ENCODE measurements around the gene RBMS2. TPM values are rescaled to one million over a fixed set of nuclear protein-coding genes. Genes with fewer than 3 reads are reported as not detected.

RBMS2 gene
- total RNA-seq, 2 experiments from 2014 or later: 3.8 to 4.3 TPM

DNA sequence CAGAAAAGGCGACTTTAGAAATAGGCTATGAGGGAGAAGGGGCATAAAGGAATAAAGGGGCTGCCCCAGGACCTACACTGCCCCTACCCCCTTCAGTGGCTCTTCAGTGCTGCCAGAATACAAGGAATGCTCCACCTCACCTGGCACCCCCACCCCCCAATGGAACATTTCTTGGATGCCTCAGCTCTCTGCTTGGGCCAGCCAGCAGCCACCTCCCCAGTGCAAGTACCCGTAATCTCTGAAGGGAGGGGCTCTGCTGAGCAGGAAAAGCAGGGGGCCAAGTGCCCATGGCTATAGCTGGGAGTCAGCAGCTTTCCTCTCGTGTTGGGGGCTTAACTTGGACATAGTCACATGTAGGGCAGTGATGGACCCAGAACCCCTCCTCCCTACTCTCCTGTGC is 75.2 kb downstream of the RBMS2 start:
- Mint-ChIP-seq H3K4me1 (no peaks in the 10 kb centered on the region), H3K4me3 (no peak overlapping the region), H3K36me3 (ENCODE audit: low read depth) (peaks cover 51% of the 10 kb centered on the region), H3K9me3 (no peaks in the 10 kb centered on the region), H3K27me3 (no peaks in the 10 kb centered on the region), H3K27ac (no peak overlapping the region)
- POLR2A ChIA-PET: interaction anchor here (1.0 kb wide), 1 partner anchor 32 kb away, joined by 3 read pairs; no protein-coding TSS in a partner anchor
- CTCF ChIA-PET: interaction anchor here (1.2 to 1.8 kb wide), 3 partner anchors 10 to 74 kb away, joined by 3 to 7 read pairs (median 4); no protein-coding TSS in a partner anchor
- DNase-seq: no peak

DNA sequence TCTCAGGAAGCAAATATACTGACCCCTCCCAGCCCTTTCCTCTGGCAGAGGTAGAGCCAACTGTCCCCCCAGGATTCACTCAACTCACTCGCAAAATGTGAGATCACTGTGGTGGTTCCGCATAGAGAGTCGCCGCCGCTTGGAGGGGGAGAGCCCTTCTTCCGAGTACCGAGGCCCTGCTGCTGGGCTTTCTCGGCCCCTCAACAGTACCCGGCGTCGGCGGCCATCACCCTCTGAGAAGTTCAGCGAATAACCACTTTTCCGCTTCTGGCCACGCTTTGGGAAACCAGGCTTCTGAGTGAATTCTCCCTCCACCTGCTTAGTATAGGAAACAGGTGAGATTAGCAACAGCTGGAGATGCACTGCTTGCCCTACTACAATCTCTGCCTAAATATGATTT is 77.4 kb downstream of the RBMS2 start:
- no peaks in the 10 kb centered on the region for H3K4me1 Mint-ChIP-seq
- no peak for DNase-seq
- CTCF ChIA-PET: no interaction called here
- no peaks in the 10 kb centered on the region for H3K9me3 Mint-ChIP-seq
- no peaks in the 10 kb centered on the region for H3K27me3 Mint-ChIP-seq
- no peak overlapping the region for H3K27ac Mint-ChIP-seq
- peaks cover 71% of the 10 kb centered on the region for H3K36me3 Mint-ChIP-seq (ENCODE audit: low read depth)
- POLR2A ChIA-PET: no interaction called here
- no peak overlapping the region for H3K4me3 Mint-ChIP-seq

DNA sequence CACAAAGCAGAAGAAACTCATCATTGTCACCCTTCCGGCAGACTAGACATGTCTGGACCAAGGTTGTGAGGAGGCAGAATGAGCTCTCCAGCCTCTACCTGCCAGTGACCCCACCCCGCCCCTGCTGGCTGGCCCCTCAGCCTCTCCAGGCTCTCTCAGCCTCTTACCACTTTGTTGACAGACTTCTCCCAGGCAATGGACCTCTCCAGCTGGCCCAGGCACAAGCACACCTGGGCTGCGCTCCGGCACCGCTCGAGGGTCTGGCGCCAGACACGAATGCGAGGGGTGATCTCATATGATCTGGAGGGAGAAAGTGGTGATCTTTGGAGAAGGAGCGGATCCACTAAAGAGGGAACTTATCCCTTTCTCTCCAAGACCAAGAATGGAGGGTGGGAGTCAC is 78.2 kb downstream of the RBMS2 start:
- Mint-ChIP-seq H3K9me3 (no peaks in the 10 kb centered on the region), H3K27me3 (no peaks in the 10 kb centered on the region), H3K4me3 (no peak overlapping the region), H3K36me3 (ENCODE audit: low read depth) (peaks cover 79% of the 10 kb centered on the region), H3K27ac (no peak overlapping the region), H3K4me1 (no peaks in the 10 kb centered on the region)
- ChIA-PET POLR2A (no interaction called here), CTCF (interaction anchor here (1.0 kb wide), 1 partner anchor 86 kb away, joined by 3 read pairs; no protein-coding TSS in a partner anchor)
- DNase-seq: no peak

DNA sequence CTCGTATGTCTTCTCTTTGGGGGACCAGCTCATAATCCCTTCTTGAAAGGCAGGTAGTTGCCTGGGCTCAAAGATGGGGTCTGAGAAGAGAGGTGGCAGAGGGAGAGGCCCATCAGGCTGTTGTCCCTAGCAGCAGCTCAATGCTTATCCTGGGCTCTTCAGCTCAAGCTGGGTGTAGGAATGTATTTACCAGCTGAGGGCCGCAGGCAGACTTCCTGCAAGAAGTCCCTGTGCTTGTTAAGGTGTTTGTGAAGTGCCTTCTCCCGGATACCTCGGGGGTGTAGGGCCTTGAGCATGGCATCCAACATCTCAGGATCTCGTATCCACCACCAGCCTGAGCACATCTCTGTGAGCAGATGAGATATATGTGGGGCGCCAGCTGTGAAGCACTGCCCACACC is 79.1 kb downstream of the RBMS2 start:
- no peaks in the 10 kb centered on the region for H3K27me3 Mint-ChIP-seq
- CTCF ChIA-PET: interaction anchor here (1.0 to 2.4 kb wide), 3 partner anchors 27 to 87 kb away, joined by 3 to 18 read pairs (median 7); no protein-coding TSS in a partner anchor
- DNase-seq: no peak
- no peaks in the 10 kb centered on the region for H3K4me1 Mint-ChIP-seq
- POLR2A ChIA-PET: interaction anchor here (2.7 kb wide), 1 partner anchor 35 kb away, joined by 14 read pairs; no protein-coding TSS in a partner anchor
- H3K36me3 Mint-ChIP-seq (ENCODE audit: low read depth): peaks cover 86% of the 10 kb centered on the region
- H3K9me3 Mint-ChIP-seq: no peaks in the 10 kb centered on the region
- H3K27ac Mint-ChIP-seq: no peak overlapping the region
- H3K4me3 Mint-ChIP-seq: no peak overlapping the region

DNA sequence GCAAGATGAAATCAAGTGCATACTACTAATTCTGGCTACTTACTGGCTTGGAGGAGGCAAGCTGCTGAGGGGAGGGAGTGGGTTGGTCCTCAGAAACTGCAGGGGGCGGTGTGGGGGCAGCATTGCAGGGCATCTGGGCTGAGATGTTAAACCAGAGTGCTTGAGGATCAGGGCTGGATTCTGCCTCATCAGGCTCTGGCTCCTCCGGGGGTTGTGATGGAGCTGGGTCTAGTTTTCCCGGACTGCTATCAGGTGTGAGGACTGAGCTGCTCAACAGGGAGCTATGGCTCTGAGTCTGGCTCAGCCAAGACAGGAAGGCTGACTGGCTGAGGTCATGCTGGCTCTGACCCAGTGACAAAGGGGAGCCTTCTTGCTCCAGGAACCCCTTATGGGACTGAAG is 79.9 kb downstream of the RBMS2 start:
- no peaks in the 10 kb centered on the region for H3K4me1 Mint-ChIP-seq
- H3K9me3 Mint-ChIP-seq: no peaks in the 10 kb centered on the region
- DNase-seq: peak; percentile 33
- H3K27ac Mint-ChIP-seq: peak overlapping the region; percentile 24
- CTCF ChIA-PET: interaction anchor here (1.0 to 2.4 kb wide), 3 partner anchors 12 to 34 kb away, joined by 3 to 18 read pairs (median 7); no protein-coding TSS in a partner anchor
- POLR2A ChIA-PET: interaction anchor here (0.7 to 2.7 kb wide), 2 partner anchors 9 to 34 kb away, joined by 3 to 14 read pairs; no protein-coding TSS in a partner anchor
- H3K4me3 Mint-ChIP-seq: no peak overlapping the region
- H3K27me3 Mint-ChIP-seq: no peaks in the 10 kb centered on the region
- peaks cover 89% of the 10 kb centered on the region for H3K36me3 Mint-ChIP-seq (ENCODE audit: low read depth)

DNA sequence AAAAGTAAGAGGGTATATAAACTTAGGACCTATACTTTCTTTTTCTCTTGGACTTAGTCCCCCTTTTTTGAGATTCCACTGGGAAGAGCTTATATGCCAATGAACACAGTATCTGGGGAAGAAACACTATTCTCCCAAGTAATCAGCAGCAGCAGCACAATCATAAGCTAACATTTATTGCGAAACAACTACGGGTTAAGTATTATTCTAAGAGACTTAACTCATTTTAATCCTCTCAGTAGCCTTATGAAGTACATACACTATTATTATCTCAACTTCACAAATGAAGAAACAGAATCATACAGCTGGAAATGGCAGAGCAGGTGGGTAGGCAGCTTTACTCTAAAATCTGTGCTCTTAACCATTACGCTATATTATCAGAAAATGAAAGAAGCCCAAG is 80.6 kb downstream of the RBMS2 start:
- Mint-ChIP-seq H3K36me3 (ENCODE audit: low read depth) (peaks cover 90% of the 10 kb centered on the region), H3K9me3 (no peaks in the 10 kb centered on the region), H3K27me3 (no peaks in the 10 kb centered on the region), H3K27ac (no peak overlapping the region), H3K4me3 (no peak overlapping the region), H3K4me1 (no peaks in the 10 kb centered on the region)
- no peak for DNase-seq
- ChIA-PET POLR2A (interaction anchor here (0.7 to 2.7 kb wide), 3 partner anchors 9 to 33 kb away, joined by 3 to 14 read pairs (median 3); no protein-coding TSS in a partner anchor), CTCF (interaction anchor here (1.0 to 2.4 kb wide), 3 partner anchors 13 to 34 kb away, joined by 3 to 18 read pairs (median 7); no protein-coding TSS in a partner anchor)

DNA sequence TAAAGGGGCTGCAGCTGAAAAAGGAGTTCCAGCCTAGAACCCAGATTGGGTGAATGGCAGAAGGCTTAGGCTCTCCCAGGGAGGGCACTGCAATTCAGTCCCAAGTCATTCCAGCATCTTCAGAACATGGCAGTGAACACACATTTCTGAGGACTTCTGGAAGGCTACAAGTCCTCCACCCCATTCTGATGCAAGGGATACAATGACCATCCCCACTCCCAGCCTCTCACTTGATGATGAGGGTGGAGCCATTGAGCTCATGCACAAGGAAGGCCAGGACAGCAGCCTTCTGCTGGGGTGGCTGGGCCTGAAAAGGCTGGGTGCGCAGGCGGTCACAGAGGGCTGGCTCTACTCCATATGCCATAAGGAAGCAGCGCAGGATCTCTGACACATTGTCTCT is 82.7 kb downstream of the RBMS2 start:
- ChIA-PET POLR2A (no interaction called here), CTCF (interaction anchor here (1.4 kb wide), 1 partner anchor 415 kb away, joined by 4 read pairs; the partner anchor contains the start of gene SMARCC2)
- H3K36me3 Mint-ChIP-seq (ENCODE audit: low read depth): peaks cover 81% of the 10 kb centered on the region
- H3K9me3 Mint-ChIP-seq: no peaks in the 10 kb centered on the region
- H3K4me3 Mint-ChIP-seq: no peak overlapping the region
- H3K27ac Mint-ChIP-seq: no peak overlapping the region
- H3K4me1 Mint-ChIP-seq: no peaks in the 10 kb centered on the region
- no peaks in the 10 kb centered on the region for H3K27me3 Mint-ChIP-seq
- DNase-seq: no peak

DNA sequence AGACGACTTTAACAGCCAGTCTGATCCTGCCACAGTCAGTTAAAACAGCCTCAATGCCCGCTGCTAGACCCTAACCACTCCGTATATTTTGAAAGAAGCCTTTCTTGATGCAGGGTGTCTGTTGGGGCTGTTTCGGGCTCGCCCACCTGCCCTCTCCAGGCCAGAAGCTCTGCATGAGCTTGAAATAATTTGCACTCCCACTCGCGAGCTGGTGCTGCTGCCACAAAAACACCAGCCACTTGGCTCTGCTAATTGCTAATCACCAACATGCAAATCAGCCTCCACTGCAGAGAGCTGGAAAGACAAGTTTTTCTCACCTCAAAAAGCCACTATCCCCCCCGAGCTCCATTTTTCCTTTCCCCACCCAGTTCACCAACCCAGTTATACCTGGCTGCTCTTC is 93.0 kb downstream of the RBMS2 start:
- Mint-ChIP-seq H3K4me1 (no peaks in the 10 kb centered on the region), H3K27me3 (no peaks in the 10 kb centered on the region), H3K27ac (no peak overlapping the region), H3K4me3 (no peak overlapping the region), H3K36me3 (ENCODE audit: low read depth) (peaks cover 90% of the 10 kb centered on the region), H3K9me3 (no peaks in the 10 kb centered on the region)
- DNase-seq: no peak
- ChIA-PET POLR2A (interaction anchor here (1.8 kb wide), 1 partner anchor 14 kb away, joined by 5 read pairs; no protein-coding TSS in a partner anchor), CTCF (no interaction called here)

DNA sequence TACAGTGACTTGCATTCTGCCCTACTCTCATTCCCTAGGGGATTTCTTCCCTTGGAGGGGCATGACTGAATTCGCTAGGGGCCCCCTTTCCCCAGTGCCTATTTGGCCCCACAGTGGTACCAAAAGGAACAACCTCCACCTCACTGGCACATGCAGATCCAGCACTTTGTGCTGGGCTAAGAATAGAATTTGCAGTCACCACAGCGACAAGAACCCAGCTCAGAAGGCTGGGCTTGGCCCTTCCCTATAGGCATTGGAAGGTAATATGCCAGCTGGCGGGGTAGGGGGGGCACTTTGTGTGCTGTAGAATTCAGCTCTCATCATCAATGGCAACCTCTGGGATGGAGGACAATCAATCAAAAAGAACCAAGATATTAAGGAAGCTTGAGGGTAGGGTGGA is 94.6 kb downstream of the RBMS2 start:
- POLR2A ChIA-PET: interaction anchor here (1.6 kb wide), 1 partner anchor 13 kb away, joined by 4 read pairs; no protein-coding TSS in a partner anchor

DNA sequence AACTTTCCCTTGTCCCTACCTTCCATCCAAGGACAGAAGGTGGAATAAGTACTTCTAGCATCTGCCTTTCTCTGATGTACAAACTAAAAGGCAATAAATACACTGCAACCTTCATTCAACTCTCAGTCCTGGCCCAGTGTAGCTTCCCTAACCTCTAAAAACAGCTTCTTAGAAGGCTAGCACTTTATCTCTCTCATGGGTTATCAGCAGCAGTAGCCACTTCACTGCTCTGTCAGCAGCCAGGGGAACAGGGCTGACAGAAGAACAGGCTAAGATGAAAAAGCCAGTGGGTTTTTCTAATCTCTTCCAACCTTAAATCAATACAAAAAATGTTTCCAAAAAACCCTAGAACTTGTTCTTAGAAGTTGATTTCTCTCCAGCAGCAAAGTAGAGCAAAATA is 95.3 kb downstream of the RBMS2 start:
- no peak for DNase-seq
- ChIA-PET POLR2A (interaction anchor here (1.6 kb wide), 1 partner anchor 12 kb away, joined by 4 read pairs; no protein-coding TSS in a partner anchor), CTCF (interaction anchor here (1.3 kb wide), 1 partner anchor 20 kb away, joined by 3 read pairs; no protein-coding TSS in a partner anchor)
- Mint-ChIP-seq H3K9me3 (no peaks in the 10 kb centered on the region), H3K36me3 (ENCODE audit: low read depth) (peaks cover 76% of the 10 kb centered on the region), H3K27ac (no peak overlapping the region), H3K27me3 (no peaks in the 10 kb centered on the region), H3K4me3 (no peak overlapping the region), H3K4me1 (no peaks in the 10 kb centered on the region)

More for the DNA sequence above, 94.6 kb downstream of the RBMS2 start:
- Mint-ChIP-seq H3K27me3 (no peaks in the 10 kb centered on the region), H3K9me3 (no peaks in the 10 kb centered on the region), H3K4me1 (no peaks in the 10 kb centered on the region), H3K4me3 (no peak overlapping the region), H3K36me3 (ENCODE audit: low read depth) (peaks cover 83% of the 10 kb centered on the region), H3K27ac (no peak overlapping the region)
- CTCF ChIA-PET: no interaction called here
- DNase-seq: no peak

DNA sequence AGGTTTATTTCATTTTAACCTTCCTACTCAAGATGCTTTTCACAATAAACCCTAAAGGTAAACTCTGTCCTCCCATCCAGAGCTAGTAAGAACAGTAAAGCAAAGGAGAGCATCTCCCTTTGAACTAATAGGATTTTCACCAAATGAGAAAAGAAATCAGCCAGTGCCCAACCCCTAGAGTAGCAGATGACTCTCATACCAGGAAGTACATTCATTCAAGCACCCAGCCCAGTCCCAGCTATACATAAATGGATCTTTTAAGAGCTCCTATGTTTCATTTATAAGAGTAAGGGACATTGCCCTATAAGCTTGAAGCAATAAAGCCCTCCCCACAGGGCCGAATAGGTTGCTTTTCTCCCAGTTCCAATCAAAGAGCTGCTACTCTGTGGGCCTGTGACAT is 100.9 kb downstream of the RBMS2 start:
- Mint-ChIP-seq H3K27me3 (no peaks in the 10 kb centered on the region), H3K4me3 (no peak overlapping the region), H3K27ac (no peak overlapping the region), H3K36me3 (ENCODE audit: low read depth) (peaks cover 55% of the 10 kb centered on the region), H3K4me1 (peaks cover 31% of the 10 kb centered on the region), H3K9me3 (no peaks in the 10 kb centered on the region)
- POLR2A ChIA-PET: interaction anchor here (1.0 to 2.1 kb wide), 2 partner anchors 13 to 490 kb away, joined by 3 to 6 read pairs; no protein-coding TSS in a partner anchor
- CTCF ChIA-PET: interaction anchor here (9.2 kb wide), 1 partner anchor 13 kb away, joined by 80 read pairs; no protein-coding TSS in a partner anchor
- DNase-seq: no peak

DNA sequence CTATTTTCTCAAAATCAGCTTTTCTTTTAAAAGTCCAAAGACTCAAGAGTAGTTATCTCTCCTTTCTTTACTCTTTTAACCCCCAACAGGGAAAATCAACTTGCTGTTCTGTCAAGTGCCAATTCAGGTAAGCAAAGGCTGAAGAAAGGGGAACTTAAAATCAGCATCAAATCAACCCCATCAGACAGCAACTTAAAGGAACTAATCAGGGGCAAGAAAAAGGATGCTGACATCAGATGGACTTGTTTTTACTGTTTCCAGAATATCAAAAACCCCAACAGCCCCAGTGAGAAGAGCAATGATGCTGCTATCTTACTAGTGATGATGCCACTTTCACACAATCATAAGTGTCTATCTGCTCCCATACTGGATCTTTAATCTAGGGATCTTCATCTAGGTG is 105.1 kb downstream of the RBMS2 start:
- H3K36me3 Mint-ChIP-seq (ENCODE audit: low read depth): peaks cover 55% of the 10 kb centered on the region
- no peaks in the 10 kb centered on the region for H3K9me3 Mint-ChIP-seq
- H3K4me3 Mint-ChIP-seq: no peak overlapping the region
- ChIA-PET POLR2A (interaction anchor here (0.6 to 3.1 kb wide), 4 partner anchors 10 to 110 kb away, joined by 3 to 17 read pairs (median 4); no protein-coding TSS in a partner anchor), CTCF (interaction anchor here (1.1 to 9.2 kb wide), 2 partner anchors 9 to 113 kb away, joined by 4 to 80 read pairs; no protein-coding TSS in a partner anchor)
- DNase-seq: no peak
- no peaks in the 10 kb centered on the region for H3K27me3 Mint-ChIP-seq
- peaks cover 57% of the 10 kb centered on the region for H3K4me1 Mint-ChIP-seq
- H3K27ac Mint-ChIP-seq: peak overlapping the region; percentile 11

DNA sequence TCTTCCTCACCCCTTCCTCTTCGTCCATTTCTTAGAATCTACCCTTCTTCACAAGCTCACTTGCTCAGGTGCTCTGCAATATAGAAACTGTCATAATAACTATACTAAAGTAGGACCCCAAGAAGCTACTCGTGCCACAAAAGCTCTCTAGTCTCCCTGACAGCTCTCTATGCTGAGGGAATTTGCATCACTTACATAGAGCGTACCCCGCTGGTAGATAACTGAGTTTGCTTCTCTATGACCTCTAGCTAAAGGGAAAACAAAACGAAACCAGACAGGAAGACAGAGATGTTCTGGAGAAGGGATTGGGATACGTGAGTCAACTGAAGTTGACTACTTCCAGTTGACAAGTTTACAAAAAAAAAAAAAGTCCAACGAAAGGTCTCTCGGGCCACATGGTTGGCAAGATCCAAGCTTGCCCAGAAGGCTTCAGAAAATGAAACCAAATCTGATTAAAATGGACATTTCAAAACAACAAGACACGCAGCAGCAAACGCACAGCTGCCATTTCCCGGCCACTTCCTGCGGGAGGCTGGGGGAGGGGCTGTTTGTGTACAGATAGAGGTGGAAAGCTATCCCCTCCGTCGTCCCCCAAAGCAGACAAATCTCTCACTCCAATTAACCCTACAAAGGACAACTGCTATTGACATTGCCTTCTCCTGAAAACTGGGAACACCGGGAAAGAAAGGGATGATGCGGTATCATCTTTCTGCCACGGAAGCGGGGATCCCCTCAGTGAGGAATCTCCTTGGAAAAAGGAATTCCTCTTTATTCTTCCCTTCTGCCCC is 107.2 kb downstream of the RBMS2 start:
- H3K27ac Mint-ChIP-seq: peak overlapping the region; percentile 86
- H3K9me3 Mint-ChIP-seq: no peaks in the 10 kb centered on the region
- H3K27me3 Mint-ChIP-seq: no peaks in the 10 kb centered on the region
- peaks cover 44% of the 10 kb centered on the region for H3K36me3 Mint-ChIP-seq (ENCODE audit: low read depth)
- peak overlapping the region; percentile 92 for H3K4me3 Mint-ChIP-seq
- ChIA-PET CTCF (interaction anchor here (0.7 to 9.2 kb wide), 18 partner anchors 7 to 484 kb away, joined by 3 to 80 read pairs (median 4); partner anchors contain the start of genes ATP5F1B and SMARCC2), POLR2A (interaction anchor here (0.6 to 3.5 kb wide), 29 partner anchors 7 to 525 kb away, joined by 3 to 71 read pairs (median 4); partner anchors contain the start of genes ATP5F1B, CNPY2, NACA and PA2G4)
- peaks cover 68% of the 10 kb centered on the region for H3K4me1 Mint-ChIP-seq
- peak; percentile 76 for DNase-seq
